Choroid plexus epithelial cell (primary cell): ENCODE measurements around the gene FLNC.

ENCODE experiments used
- DNase-seq: peaks from one replicate; pipeline ENCODE4 v3.0.0-alpha.2; 2010; ENCODE audit warnings: low read depth
- H3K4me3 ChIP-seq: 2 replicates; pipeline ENCODE4 v1.5.1; 2011; ENCODE audit warnings: low read depth, mild to moderate bottlenecking, control low read depth, low read length, moderate library complexity
- CTCF ChIP-seq: conservative IDR thresholded peaks from 2 replicates; pipeline ENCODE4 v1.5.1; 2011; ENCODE audit warnings: low read depth, mild to moderate bottlenecking, control low read depth, inconsistent platforms, low read length, moderate library complexity

The FLNC gene

GRCh38 chr7:128885370-128886187 is 55.4 kb downstream of the FLNC start:
- no peak for TF ChIP-seq CTCF
- no peak for DNase-seq

GRCh38 chr7:128886391-128887168 is 56.4 kb downstream of the FLNC start:
- no peak for DNase-seq
- TF ChIP-seq CTCF = no peak
- H3K4me3 ChIP-seq = no peak overlapping the region

More at GRCh38 chr7:128885370-128886187, 55.4 kb downstream of the FLNC start:
- no peak overlapping the region for H3K4me3 ChIP-seq

- no peak for TF ChIP-seq CTCF
- DNase-seq = no peak
- H3K4me3 ChIP-seq = no peak overlapping the region
These were observed 57.2 kb downstream of the FLNC start for GRCh38 chr7:128887169-128888038.

GRCh38 chr7:128888039-128888755 is 58.0 kb downstream of the FLNC start:
- H3K4me3 ChIP-seq = no peak overlapping the region
- no peak for DNase-seq
- TF ChIP-seq CTCF = no peak

- no peak for TF ChIP-seq CTCF
- no peak for DNase-seq
- H3K4me3 ChIP-seq = no peak overlapping the region
These were observed 58.5 kb downstream of the FLNC start for GRCh38 chr7:128888756-128889095.

GRCh38 chr7:128889121-128889520 is 58.9 kb downstream of the FLNC start:
- DNase-seq = no peak
- no peak overlapping the region for H3K4me3 ChIP-seq
- no peak for TF ChIP-seq CTCF
